Heart left ventricle (tissue), 16 donors: ENCODE data around the gene DDX4. TPM values are rescaled to one million over a fixed set of nuclear protein-coding genes. Genes with fewer than 3 reads are reported as not detected.

Experiments used
- ATAC-seq, 4 donors: fragments of 200-7000 bp; cut with Tn5 transposase; one replicate each; pipeline ENCODE4 v1.9.1; 2020 to 2022; ENCODE audit warnings: moderate library complexity in 4 of 4, mild to moderate bottlenecking in 3 of 4, moderate number of reproducible peaks in 1 of 4
- DNase-seq, 5 donors: peaks; one replicate each; pipeline ENCODE4 v3.0.0-alpha.2; 2020
- H3K27ac ChIP-seq, 12 donors: fragments of 200-600 bp; sonication (generic) in 4 of 12; one replicate each; pipeline versions ENCODE4 v1.5.0 to v1.8.0; 2016 to 2022; ENCODE audit warnings: mild to moderate bottlenecking in 2 of 12
- H3K27me3 ChIP-seq, 9 donors: fragments of 200-600 bp; sonication (generic) in 2 of 9; one replicate each; pipeline versions ENCODE4 v1.5.1 to v1.8.0; 2016 to 2022; ENCODE audit warnings: mild to moderate bottlenecking in 3 of 9
- H3K36me3 ChIP-seq, 9 donors: fragments of 200-600 bp; sonication (generic) in 2 of 9; one replicate each; pipeline versions ENCODE4 v1.5.0 to v1.8.0; 2018 to 2022; ENCODE audit warnings: mild to moderate bottlenecking in 2 of 9
- H3K4me1 ChIP-seq, 12 donors: fragments of 200-600 bp; sonication (generic) in 4 of 12; one replicate each; pipeline versions ENCODE4 v1.5.0 to v1.8.0; 2016 to 2022; ENCODE audit warnings: mild to moderate bottlenecking in 3 of 12
- H3K4me3 ChIP-seq, 12 donors: fragments of 200-600 bp; sonication (generic) in 4 of 12; one replicate each; pipeline versions ENCODE4 v1.5.0 to v1.8.0; 2017 to 2022; ENCODE audit warnings: mild to moderate bottlenecking in 9 of 12, moderate library complexity in 4 of 12
- H3K9me3 ChIP-seq, 12 donors: fragments of 200-600 bp; sonication (generic) in 4 of 12; one replicate each; pipeline versions ENCODE4 v1.5.0 to v1.8.0; 2016 to 2022; ENCODE audit warnings: mild to moderate bottlenecking in 1 of 12
- POLR2A ChIP-seq, 2 donors: fragments of 450-650 bp; IDR thresholded peaks; one replicate each; pipeline ENCODE4 v1.6.1; 2017; ENCODE audit warnings: antibody characterized with exemption in 2 of 2, mild to moderate bottlenecking in 2 of 2, moderate library complexity in 2 of 2
- WGBS, 4 donors: extraction: QIAGEN DNeasy Blood & Tissue Kit in 2 of 4; methylation state at CpG; one replicate each; pipeline versions ENCODE4 v1.1.5 to v1.1.7; 2013 to 2018; 5-methylcytosine and 5-hydroxymethylcytosine counted together
- intact Hi-C, 10 donors: fragments of 100-400 bp; cut with DNase I; formaldehyde crosslinking; loops; one replicate each; pipeline versions ENCODE4 v1.11.1 to v1.14.2; 2022
- long read RNA-seq, 3 donors: library from polyadenylated mRNA; unstranded; transcript quantifications; one replicate each; pipeline ENCODE4 v2.0.0, GENCODE V29; 2020 to 2021
- polyA plus RNA-seq, 2 donors: library from polyadenylated mRNA; stranded (reverse); fragments of 200-250 nt; gene quantifications; one replicate each; pipeline ENCODE4 v1.2.3, GENCODE V29; 2013
- total RNA-seq, 9 donors: library from RNA; depleted of rRNA in 2 of 9; stranded (reverse); fragments of >200 nt in 2 of 9; fragmentation: NEBNext Ultra II Directional in 3 of 9; extraction: Animal tissue kit (Norgen Biotek cat#: 25700) in 3 of 9; gene quantifications; one replicate each; pipeline versions ENCODE4 v1.1.0 to v1.2.4, GENCODE V29; 2016 to 2023
- TF ChIP-seq, protein P1 (sequence below), 12 donors: fragments of 200-600 bp; sonication (generic) in 4 of 12; IDR thresholded peaks; one replicate each; pipeline versions ENCODE4 v1.5.0 to v1.8.0; 2018 to 2022; ENCODE audit warnings: antibody characterized with exemption in 12 of 12, mild to moderate bottlenecking in 5 of 12
- donor health status: ischemic (EF 13 %, LVEDD 7.1; RV severe dilation, severe dysfunction).
- donor health status: healthy with polysubstance abuse.
- donor health status: DM: no; HTN: yes; CAD: no.
- donor health status: DM: no; HTN: no; CAD: no.
- donor health status: ischemic (EF 25% LVEDD 6.9; RV normal size, moderate dysfunction).
- donor health status: ischemic (EF 25% LVEDD 5.7; RV mildly dilated, moderate dysfunction).
- donor health status: healthy.
- donor health status: DM: yes; HTN: yes; CAD: no.
- donor health status: ischemic (EF 35%, LVEDD 5.7; RV mildly dilated, moderate dysfunction).
- donor health status: nonischemic (EF 11% LVEDD 7.7; RV severe dilation, severe dysfunction).
- donor health status: DM: yes; HTN: yes; CAD: no.
- donor health status: PGD.
- donor health status: ischemic (EF 29% LVEDD 5.4; RV normal size, mild dysfunction).
- donor health status: nonischemic (EF 23%, LVEDD 6.1; RV moderate dilation, normal function).

Gene DDX4
- total RNA-seq (not detected), polyA plus RNA-seq (not detected)
- long read RNA-seq, donor 1: 0 reads
- long read RNA-seq, donor 2: 0 reads
- long read RNA-seq, donor 3: 0 reads

DNA sequence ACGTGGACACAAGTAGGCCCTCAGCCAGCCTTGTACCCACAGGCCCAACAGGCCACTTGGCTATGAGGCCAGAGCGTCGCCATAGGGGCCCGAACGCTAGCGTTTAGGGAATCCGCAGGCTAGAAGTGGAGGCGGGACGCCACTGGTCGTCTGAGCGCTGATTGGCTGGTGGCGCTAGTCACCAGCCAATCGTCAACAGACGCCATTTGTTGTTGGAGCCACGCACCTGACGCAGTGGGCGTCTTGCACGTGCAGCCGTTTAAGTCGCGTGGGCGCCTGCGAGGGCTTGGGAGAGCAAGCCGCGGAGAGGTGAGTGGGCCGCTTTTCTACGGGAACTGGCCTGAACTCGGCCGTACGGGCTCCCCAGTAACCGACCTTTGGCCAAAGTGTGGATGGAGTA is at the start of gene DDX4:
TSS of gene DDX4 (plus strand) at position 269 of the 400 bp plus-strand sequence. CDS start 903 bp downstream, outside the sequence.
- WGBS, 4 donors: 93 to 97% (median 96%) methylated on average over 26 to 31 of the region's 31 CpGs

DNA sequence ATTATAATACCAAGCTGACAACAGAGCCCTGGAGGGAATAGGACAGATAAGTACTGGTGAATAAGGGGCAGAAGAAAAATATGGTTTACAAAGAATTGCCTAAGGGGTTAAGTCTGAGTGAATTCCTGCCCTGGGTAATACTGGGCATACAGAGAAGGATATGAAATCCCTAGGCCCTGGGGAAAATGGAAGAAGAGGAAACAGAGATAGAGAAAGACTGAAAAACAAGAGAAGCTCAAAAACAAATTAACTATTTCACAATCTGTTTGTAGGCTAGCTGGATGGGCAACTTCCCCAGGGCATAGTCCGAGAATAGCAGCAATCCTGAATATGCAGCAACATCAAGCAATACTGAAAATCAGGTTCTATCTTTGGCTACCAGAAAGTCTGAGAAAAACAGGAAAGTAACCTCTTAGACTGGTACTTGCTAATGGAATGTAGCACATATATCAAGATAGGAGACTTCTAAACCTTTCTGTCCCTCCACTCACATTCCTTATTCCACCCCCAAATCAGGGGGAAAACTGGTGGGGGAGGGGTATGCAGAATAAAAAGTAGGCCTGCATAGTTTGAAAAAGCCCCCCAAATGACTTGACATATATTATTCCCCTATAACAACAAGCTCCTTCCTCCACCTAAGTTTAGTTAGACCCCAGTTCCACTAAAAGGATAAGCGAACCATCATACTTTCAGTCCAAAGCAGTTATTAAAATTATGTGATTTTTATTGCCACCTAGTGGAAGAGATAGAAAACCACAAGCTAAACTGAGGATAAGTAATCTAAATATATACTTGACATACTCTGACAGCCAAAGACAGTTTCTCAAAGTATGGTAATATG is 46.4 kb upstream of the DDX4 start:
- Histone ChIP-seq H3K27ac (peak overlapping the region in 8 of 12 donors; percentile 8 to 64 (median 34)), H3K27me3 (no peaks in the 10 kb centered on the region), H3K4me1 (peaks cover 5 to 33% (median 19%) of the 10 kb centered on the region in 12 donors), H3K36me3 (peaks cover 0 to 8% (median 0%) of the 10 kb centered on the region in 9 donors), H3K9me3 (no peaks in the 10 kb centered on the region), H3K4me3 (peak overlapping the region in 3 of 12 donors; percentile 3 to 36 (median 17))
- intact Hi-C loops: loop anchor here (1.0 to 10.0 kb wide), 19 partner anchors 89 to 527 kb away; partner anchors contain the start of genes CDC20B (in 5 of the 10), PLPP1 (in 5 of the 10) and GPX8 (in 1 of the 10)
- DNase-seq: no peak
- WGBS, 4 donors: 19 to 34% (median 28%) methylated on average over 2 of the region's 2 CpGs
- no peak for TF ChIP-seq POLR2A (IDR thresholded peaks at IDR 0.05)
- TF ChIP-seq, protein P1, sequence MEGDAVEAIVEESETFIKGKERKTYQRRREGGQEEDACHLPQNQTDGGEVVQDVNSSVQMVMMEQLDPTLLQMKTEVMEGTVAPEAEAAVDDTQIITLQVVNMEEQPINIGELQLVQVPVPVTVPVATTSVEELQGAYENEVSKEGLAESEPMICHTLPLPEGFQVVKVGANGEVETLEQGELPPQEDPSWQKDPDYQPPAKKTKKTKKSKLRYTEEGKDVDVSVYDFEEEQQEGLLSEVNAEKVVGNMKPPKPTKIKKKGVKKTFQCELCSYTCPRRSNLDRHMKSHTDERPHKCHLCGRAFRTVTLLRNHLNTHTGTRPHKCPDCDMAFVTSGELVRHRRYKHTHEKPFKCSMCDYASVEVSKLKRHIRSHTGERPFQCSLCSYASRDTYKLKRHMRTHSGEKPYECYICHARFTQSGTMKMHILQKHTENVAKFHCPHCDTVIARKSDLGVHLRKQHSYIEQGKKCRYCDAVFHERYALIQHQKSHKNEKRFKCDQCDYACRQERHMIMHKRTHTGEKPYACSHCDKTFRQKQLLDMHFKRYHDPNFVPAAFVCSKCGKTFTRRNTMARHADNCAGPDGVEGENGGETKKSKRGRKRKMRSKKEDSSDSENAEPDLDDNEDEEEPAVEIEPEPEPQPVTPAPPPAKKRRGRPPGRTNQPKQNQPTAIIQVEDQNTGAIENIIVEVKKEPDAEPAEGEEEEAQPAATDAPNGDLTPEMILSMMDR (IDR thresholded peaks at IDR 0.05): peak; percentile 55 to 80 (median 74)
- ATAC-seq: peak; percentile 34 to 73 (median 56)

More for the DNA sequence above, at the start of gene DDX4:
- TF ChIP-seq POLR2A (IDR thresholded peaks at IDR 0.05): no peak
- TF ChIP-seq, protein P1 (IDR thresholded peaks at IDR 0.05): no peak
- Histone ChIP-seq H3K9me3 (no peaks in the 10 kb centered on the region), H3K4me1 (no peaks in the 10 kb centered on the region), H3K27me3 (no peaks in the 10 kb centered on the region), H3K4me3 (no peak within 1 kb of the TSS), H3K27ac (no peak within 1 kb of the TSS), H3K36me3 (no peaks in the 10 kb centered on the region)
- ATAC-seq: no peak
- intact Hi-C loops: no loop called here
- DNase-seq: no peak

DNA sequence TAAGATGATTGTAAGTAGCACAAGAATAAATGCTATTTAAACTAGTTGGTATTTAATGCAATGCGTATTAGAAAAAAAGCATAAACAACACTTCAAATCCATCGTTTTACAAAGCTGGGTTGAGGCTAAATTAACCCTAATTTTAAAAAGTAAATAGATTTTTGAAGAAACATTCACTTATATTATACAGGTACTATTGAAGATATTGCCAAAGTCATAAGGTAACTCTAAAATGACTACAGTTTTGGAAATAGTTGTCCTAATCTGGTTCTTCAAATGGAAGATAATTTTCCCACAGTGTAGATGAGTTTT is 45.8 kb upstream of the DDX4 start:
- 79 to 84% (median 81%) methylated on average over 2 of the region's 2 CpGs for WGBS, 4 donors
- no peak for TF ChIP-seq POLR2A (IDR thresholded peaks at IDR 0.05)
- TF ChIP-seq, protein P1 (IDR thresholded peaks at IDR 0.05): peak in 1 of 12 donors; percentile 1
- Histone ChIP-seq H3K27me3 (no peaks in the 10 kb centered on the region), H3K9me3 (no peaks in the 10 kb centered on the region), H3K4me1 (peaks cover 5 to 33% (median 19%) of the 10 kb centered on the region in 12 donors), H3K4me3 (no peak overlapping the region), H3K36me3 (peaks cover 0 to 8% (median 0%) of the 10 kb centered on the region in 9 donors), H3K27ac (no peak overlapping the region)
- ATAC-seq (no peak), DNase-seq (no peak)
- intact Hi-C loops: loop anchor here in 9 of 10 donors (1.0 to 10.0 kb wide), 14 partner anchors 90 to 527 kb away; partner anchors contain the start of genes CDC20B (in 4 of the 9), PLPP1 (in 4 of the 9) and GPX8 (in 1 of the 9)

DNA sequence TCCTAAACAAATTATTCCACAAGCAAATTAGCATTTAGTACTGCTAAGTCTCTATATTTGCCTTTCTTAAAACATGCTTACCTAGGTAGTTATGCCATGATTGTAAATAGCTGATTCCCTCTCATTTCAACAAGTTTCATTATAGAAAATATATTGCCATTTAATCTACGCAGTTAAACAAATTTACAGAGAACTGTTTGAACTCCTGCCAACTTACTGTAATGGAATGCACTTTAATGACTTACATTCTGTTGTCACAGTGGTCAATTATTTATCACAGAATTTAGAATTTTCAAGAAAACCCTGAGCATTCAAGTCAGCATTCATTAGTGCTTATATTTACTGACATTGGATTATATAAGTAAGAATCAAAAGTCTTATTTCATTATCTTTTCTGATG is 45.4 kb upstream of the DDX4 start:
- DNase-seq (no peak), ATAC-seq (no peak)
- intact Hi-C loops: loop anchor here in 9 of 10 donors (1.0 to 10.0 kb wide), 14 partner anchors 90 to 528 kb away; partner anchors contain the start of genes CDC20B (in 4 of the 9), PLPP1 (in 4 of the 9) and GPX8 (in 1 of the 9)
- H3K4me1 ChIP-seq: peaks cover 5 to 33% (median 19%) of the 10 kb centered on the region in 12 donors
- H3K27me3 ChIP-seq: no peaks in the 10 kb centered on the region
- no peak overlapping the region for H3K4me3 ChIP-seq
- no peak overlapping the region for H3K27ac ChIP-seq
- peaks cover 0 to 12% (median 4%) of the 10 kb centered on the region in 9 donors for H3K36me3 ChIP-seq
- TF ChIP-seq POLR2A (IDR thresholded peaks at IDR 0.05): no peak
- TF ChIP-seq, protein P1 (IDR thresholded peaks at IDR 0.05): no peak
- WGBS, 4 donors: 70 to 83% (median 76%) methylated on average over 1 of the region's 1 CpG
- H3K9me3 ChIP-seq: no peaks in the 10 kb centered on the region
